ENCODE results near the gene LRRC4C. TPM values are rescaled to one million over a fixed set of nuclear protein-coding genes. Genes with fewer than 3 reads are reported as not detected.

Gene LRRC4C
- total and polyA plus RNA-seq, 2 donors (not counting 3 experiments of a cell fraction or from before 2014, with no cell fraction given): not detected

- peak; percentile 48 for FAIRE-seq
- intact Hi-C loops (cut with micrococcal nuclease): no loop called here
- H4K20me1 ChIP-seq (replicated peaks; ENCODE audit: control insufficient read depth, extremely low read depth, insufficient read depth, low read length): no peaks in the 10 kb centered on the region
Observed at GRCh38 chr11:40302669-40303068, 1156.8 kb downstream of the LRRC4C start.

More at GRCh38 chr11:40302669-40303068, 1156.8 kb downstream of the LRRC4C start:
- Histone ChIP-seq H3K9me1 (replicated peaks; ENCODE audit: control insufficient read depth, extremely low read depth, insufficient read depth, low read length) (no peaks in the 10 kb centered on the region), H3K4me3 (replicated peaks in 1 of 3; ENCODE audit: insufficient read depth in 1 of 3, low read depth in 1 of 3, low read length in 3 of 3) (no peak overlapping the region), H3K4me2 (ENCODE audit: insufficient read depth, low read length) (no peak overlapping the region), H3K79me2 (ENCODE audit: control insufficient read depth, insufficient read depth, low read length) (no peaks in the 10 kb centered on the region), H3K4me1 (ENCODE audit: control insufficient read depth, extremely low read depth, insufficient read depth, low read length) (peaks cover 6% of the 10 kb centered on the region), H3K36me3 (ENCODE audit: control insufficient read depth in 2 of 2, extremely low read depth in 1 of 2, insufficient read depth in 2 of 2, low read length in 2 of 2) (no peaks in the 10 kb centered on the region), H3K27ac (ENCODE audit: insufficient read depth, low read depth, low read length) (no peak overlapping the region), H2AFZ (ENCODE audit: low read depth, low read length) (no peak overlapping the region), H3K9me3 (replicated peaks; ENCODE audit: control insufficient read depth, insufficient read depth, low read length) (no peaks in the 10 kb centered on the region), H3K9ac (replicated peaks; ENCODE audit: extremely low read depth, insufficient read depth, low read length) (no peak overlapping the region), H3K27me3 (ENCODE audit: control insufficient read depth in 2 of 2, insufficient read depth in 2 of 2, low read length in 2 of 2) (peaks cover 0 to 1% of the 10 kb centered on the region in 2 experiments)
- dilution Hi-C loops (cut with MboI; ENCODE audit: extremely low pct_ligation_motif_present, low sequenced_read_pairs): no loop called here
- CTCF ChIA-PET: interaction anchor here (1.7 kb wide), 1 partner anchor 9 kb away, joined by 9 read pairs; no protein-coding TSS in a partner anchor
- POLR2A ChIA-PET: no interaction called here
- BruUV-seq (replicated peaks): no TSS peak
- peak; percentile 71 for DNase-seq (ENCODE audit: low read depth, low spot score)
- TF ChIP-seq CTCF (IDR thresholded peaks at IDR 0.05; ENCODE audit: extremely low read depth in 1 of 2, insufficient read depth in 1 of 2, low read depth in 1 of 2, low read length in 2 of 2) (no peak), POLR2AphosphoS5 (IDR thresholded peaks at IDR 0.05; ENCODE audit: insufficient read depth, low read depth, low read length) (no peak), MAX (IDR thresholded peaks at IDR 0.05; ENCODE audit: insufficient read depth, insufficient read length) (no peak), EZH2 (IDR thresholded peaks at IDR 0.05; ENCODE audit: borderline replicate concordance, low read depth, low read length, severe bottlenecking) (no peak), MYC (IDR thresholded peaks at IDR 0.05; ENCODE audit: low read depth, low read length) (no peak), JUN (IDR thresholded peaks at IDR 0.05; ENCODE audit: borderline replicate concordance, insufficient read depth, insufficient read length, low read depth) (no peak), POLR2A (IDR thresholded peaks at IDR 0.05; ENCODE audit: low read depth, low read length) (no peak), FOS (IDR thresholded peaks at IDR 0.05; ENCODE audit: borderline replicate concordance, insufficient read depth, low read length) (no peak), GATA2 (IDR thresholded peaks at IDR 0.05; ENCODE audit: insufficient read depth, insufficient read length, low read depth, low read length) (no peak)

Data from endothelial cell of umbilical vein (primary cell).